Peyer's patch (tissue), 4 donors: ENCODE results near the gene CMTM8.

Experiments used
- POLR2A ChIP-seq, 2 donors: fragments of 450-650 bp; IDR thresholded peaks; one replicate each; pipeline ENCODE4 v1.5.1; 2017; ENCODE audit warnings: antibody characterized with exemption in 2 of 2, mild to moderate bottlenecking in 2 of 2, moderate library complexity in 2 of 2
- TF ChIP-seq, protein P1 (sequence below), 6 experiments: fragments of 450-650 bp in 4 of 6; fragments of 200-600 bp in 2 of 6; sonication (generic) in 1 of 6; IDR thresholded peaks; one replicate each; pipeline ENCODE4 v1.5.1; 2017 to 2019; ENCODE audit warnings: antibody characterized with exemption in 6 of 6, mild to moderate bottlenecking in 3 of 6, moderate library complexity in 1 of 6

DNA sequence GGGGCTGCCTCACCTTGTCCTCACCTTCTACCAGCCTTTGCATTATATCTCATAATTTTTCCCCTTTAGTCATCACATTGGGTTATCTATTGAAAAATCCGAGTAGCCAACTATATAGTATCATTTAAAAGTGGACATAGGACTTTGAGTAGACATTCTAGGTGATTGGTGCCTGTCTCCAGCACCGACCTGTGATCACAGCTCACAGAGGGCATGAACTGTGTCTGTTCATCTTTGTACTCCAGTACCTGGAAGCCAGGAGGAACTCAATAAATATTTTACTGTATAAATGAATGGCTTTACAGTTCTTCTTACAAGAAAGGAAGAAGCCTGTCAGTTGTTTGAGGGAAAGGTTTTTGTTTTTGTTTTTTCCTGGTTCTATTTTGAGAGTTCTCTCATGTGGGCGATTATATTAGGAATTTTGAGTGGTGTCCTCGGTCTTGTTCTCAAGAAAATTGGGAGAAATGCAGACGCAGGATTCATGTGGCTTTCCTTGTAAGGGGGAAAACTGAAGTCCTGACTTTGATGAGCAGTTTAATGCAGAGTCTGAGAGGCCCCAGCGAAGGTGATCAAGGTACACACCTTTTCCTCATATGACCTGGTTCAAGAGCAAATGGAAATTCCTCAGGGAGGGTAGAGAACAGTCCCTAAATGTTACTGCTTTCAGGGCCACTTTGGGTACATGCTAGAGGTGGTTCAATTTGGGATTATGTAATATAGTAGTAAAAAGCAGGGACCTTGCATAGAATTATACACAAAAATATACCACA, 46.1 kb downstream of the CMTM8 start:
- TF ChIP-seq POLR2A (IDR thresholded peaks at IDR 0.05): no peak
- TF ChIP-seq, protein P1, sequence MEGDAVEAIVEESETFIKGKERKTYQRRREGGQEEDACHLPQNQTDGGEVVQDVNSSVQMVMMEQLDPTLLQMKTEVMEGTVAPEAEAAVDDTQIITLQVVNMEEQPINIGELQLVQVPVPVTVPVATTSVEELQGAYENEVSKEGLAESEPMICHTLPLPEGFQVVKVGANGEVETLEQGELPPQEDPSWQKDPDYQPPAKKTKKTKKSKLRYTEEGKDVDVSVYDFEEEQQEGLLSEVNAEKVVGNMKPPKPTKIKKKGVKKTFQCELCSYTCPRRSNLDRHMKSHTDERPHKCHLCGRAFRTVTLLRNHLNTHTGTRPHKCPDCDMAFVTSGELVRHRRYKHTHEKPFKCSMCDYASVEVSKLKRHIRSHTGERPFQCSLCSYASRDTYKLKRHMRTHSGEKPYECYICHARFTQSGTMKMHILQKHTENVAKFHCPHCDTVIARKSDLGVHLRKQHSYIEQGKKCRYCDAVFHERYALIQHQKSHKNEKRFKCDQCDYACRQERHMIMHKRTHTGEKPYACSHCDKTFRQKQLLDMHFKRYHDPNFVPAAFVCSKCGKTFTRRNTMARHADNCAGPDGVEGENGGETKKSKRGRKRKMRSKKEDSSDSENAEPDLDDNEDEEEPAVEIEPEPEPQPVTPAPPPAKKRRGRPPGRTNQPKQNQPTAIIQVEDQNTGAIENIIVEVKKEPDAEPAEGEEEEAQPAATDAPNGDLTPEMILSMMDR (IDR thresholded peaks at IDR 0.05): no peak
